HG03439 (cell line): ENCODE results near the gene CACNB2.

Source experiments
- ATAC-seq: cut with Tn5 transposase; IDR thresholded peaks from one replicate; pipeline ENCODE4 v1.9.1; 2021; ENCODE audit warnings: mild to moderate bottlenecking, moderate library complexity; ENCODE audit not compliant: unreplicated experiment

The CACNB2 gene

DNA sequence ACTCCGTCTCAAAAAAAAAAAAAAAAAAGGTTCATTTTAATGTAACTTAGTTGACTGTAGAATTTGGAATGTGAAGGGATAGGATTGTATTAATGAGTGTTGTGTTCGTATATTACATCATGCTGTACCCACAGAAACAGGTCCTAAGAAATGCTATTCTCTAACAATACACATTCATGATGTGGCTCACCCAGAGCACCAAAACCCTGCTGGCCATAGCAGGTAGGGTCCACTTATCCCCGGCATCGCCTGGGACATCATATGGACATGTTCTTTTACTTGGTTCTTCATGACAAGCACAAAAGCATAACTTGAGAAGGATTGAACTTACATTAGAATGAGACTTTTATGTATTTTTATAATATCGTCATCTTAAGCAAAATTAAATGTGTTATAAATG lies 241.5 kb downstream of the CACNB2 start:
- ATAC-seq: no peak

DNA sequence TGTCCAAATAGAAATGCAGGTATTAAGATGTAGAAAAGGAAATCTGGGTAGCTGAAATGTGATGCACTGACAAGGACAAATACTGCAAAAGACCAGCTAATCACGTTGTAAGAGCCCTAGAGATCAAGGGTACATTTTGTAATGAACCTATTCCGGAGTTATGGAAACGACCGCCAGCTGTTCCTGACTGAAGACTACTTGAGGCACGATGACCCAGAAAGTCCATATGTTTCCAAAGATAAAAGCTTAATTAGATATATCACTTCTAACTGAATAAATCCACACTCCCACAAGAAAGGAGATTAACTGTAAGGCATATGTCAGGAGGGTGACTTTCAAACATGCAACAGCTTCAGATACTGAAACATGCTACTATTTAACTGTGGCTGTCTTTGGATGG lies 257.7 kb downstream of the CACNB2 start:
- ATAC-seq: no peak

DNA sequence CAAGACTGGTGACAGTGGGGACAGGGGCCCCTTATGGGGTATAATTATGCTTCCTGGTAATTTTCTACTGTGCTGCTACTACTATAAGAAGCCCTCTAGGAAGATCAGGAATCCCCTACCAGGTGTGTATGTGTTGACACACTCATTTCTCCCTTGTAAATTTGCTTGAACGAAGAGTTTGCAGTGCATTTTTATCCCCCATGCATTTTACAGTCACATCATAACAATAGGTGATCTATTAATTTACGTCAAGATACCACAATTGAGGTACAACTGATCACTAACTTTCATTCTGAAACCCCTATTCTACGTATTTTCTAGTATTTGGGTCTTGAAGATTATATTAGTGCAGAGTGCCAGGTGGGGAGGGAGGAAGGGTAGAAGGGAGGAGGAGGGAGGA lies 258.9 kb downstream of the CACNB2 start:
- ATAC-seq: no peak

DNA sequence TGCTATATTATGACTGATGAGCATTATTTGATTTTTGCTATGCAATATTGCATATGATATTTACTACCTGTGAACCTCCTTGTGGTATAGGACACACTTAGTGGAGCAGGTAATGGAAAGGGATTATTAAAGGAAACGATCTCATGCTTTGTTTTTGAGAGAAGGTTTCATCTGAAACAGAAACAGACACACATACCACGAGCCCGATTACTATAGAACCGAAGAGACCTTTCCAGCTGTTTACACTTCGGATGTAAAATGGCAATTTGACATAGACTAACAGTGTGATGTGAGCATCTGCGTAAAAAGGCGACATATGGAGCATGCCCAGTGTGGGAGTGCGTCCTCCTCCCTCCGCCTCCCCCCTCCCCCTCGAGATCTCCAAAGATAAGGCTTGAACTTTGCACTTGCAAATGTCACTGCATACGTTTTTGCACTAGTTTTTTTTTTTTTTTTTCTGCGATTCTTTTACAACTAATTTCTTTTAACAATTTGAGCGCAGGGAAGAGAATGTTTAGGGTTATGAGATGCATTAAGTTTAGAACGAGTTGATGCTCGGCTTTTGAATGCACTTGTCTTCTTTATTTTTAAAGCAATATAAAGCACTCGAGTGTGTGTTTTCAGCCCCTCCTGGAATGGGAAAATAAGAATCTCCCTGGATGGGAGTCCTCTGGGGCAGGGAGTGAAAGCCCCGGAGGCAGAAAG lies 260.1 kb downstream of the CACNB2 start:
- no peak for ATAC-seq

DNA sequence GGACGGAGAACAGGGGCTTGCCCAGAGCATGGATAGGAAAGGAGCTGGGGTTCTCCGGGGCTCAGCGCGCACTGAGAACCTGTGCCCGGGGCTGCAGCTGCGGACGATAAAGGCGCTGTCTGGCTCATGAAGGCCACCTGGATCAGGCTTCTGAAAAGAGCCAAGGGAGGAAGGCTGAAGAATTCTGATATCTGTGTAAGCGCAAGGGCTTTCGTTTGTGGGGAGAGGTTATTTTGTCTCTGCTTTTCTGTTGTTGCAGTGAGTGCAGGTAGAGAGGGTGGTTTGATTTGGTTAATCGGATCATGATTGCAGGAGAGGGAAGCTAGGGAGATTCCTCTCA lies 260.7 kb downstream of the CACNB2 start:
- ATAC-seq: no peak

DNA sequence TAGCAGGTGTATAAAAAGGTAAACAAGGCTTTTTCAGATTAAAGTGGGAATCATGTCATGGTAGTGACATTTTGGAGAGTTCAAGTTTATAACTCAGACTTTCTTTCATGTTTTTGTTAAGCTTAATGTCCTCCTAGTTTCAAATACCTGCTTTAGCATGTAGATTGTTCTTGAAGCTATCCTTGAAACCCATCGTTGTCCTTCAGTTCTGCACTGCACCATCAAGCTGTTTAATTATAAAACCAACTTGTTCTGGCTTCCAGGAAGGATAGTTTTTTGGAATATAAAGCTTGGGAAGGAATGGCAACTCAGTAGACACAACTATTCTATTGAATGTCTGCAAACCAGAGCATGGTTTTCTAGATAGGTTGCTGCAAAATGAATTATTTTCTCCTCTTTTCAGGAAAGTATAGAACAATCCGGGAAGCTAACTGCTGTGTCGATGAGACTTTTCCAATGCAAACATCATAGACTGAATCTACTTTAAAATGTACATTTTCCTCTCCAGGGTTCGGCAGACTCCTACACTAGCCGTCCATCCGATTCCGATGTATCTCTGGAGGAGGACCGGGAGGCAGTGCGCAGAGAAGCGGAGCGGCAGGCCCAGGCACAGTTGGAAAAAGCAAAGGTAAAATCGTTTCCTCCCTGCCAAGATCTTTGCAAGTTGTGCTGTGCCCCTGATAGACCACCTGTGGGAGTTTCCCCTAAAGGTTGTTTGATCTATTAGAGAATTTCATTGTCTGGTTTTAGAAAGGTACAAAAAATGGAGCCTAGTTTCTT lies 261.4 kb downstream of the CACNB2 start:
- ATAC-seq: no peak

DNA sequence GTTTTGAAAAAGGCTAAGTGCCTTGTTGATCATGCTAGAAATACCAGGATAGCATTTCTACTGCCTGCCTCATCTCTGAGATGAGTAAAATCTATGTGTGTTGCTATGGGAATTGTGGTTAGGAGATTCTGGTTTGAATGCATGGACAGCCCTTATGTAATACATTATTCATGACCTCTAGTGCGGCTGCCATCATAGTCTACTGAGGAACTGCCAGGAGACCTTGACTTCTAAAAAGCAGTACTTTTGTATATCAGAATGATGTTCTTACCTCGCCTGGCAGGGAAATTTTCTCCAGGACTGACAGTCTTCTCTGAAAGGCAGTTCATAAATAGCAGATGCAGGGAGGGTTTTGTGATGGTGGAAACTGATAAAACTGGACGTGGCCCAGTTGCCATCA lies 262.6 kb downstream of the CACNB2 start:
- ATAC-seq: no peak

DNA sequence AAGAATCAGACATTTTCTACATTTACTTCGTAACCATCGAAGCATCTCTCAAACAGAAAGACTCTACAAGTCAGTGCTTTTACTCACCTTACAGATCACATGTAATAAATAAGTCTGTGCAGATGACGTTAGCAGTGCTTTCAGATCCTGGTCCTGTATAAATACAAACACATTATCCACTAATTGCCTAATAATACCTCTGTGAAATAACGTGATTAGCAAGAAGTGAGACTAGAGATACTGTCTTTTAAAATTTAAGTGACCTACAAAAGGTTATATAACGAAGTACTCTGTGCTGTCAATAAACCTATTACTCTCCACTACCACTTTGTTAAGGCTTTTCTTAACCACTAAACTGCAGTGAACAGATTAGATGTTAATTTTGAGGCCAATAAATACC lies 264.3 kb downstream of the CACNB2 start:
- ATAC-seq: no peak

DNA sequence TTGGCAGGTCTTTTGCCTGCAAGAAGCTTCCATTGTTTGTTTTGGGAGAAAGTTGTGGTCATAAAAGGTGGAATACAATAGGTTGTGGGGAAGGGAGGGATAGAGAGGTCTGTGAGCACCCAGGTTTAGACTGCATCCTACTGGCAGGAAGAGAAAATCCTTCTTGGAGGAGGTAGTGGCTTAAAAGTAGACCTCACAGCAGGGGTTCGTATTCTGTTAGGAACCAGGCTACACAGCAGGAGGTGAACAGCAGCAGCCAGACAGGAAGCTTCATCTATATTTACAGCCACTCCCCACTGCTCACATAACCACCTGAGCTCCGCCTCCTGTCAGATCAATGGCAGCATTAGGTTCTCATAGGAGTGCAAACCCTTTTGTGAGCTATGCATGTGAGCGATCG lies 265.9 kb downstream of the CACNB2 start:
- ATAC-seq: no peak

DNA sequence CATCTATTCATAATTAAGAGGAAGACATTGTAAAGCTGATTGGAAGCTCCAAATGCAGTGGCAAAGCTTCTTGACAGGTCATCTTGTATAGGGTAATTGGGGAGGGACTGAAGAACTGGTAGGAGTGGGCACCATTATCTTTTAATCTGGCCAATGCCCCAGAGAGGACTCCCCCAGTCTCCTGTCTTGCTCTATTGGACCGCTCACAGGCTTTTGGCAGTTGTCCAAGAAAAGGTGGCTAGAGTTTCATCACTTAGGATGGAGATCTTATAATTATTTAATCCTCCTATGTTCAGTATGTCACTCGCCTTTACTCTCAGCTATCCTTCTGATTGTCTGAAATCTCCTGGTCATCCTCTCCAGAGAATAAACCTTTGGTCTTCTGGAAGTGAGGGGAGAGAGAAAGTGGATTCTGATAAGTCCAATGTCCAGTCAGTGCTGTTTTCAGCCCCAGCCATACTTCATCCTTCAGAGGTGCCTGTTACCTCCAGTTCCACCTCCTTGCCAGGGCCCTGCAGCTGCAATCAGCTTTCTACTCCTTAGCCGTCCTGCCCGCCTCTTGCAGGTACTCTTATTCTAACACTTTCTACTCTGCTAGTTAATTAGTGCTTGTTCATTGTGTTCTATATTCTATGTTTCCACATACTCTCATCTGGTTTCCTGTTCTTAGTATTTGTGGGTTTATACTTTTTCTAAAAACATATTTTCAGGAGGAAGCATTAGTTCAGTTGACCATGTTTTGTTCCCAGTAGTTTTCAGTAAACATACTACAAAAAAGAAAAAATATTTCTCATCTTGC lies 269.6 kb downstream of the CACNB2 start:
- ATAC-seq: no peak

DNA sequence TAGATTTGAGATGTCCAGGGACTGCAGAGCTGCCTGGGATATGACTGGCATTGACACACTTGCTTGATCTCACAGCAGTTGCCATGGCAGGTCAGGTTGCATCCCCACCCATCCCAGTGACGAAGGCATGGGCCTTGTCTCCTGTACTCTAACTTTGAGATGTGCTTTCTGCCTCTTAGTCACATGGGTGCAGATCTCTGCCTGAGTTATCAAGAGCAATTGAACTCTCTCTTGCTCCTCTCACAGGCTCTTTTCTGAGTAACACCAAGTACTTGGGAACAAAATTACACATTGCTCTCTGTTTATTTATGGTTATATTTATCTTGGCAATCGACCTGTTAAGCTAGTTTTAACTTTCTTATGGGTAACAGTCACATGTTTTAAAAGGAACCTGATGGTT lies 273.8 kb downstream of the CACNB2 start:
- no peak for ATAC-seq

DNA sequence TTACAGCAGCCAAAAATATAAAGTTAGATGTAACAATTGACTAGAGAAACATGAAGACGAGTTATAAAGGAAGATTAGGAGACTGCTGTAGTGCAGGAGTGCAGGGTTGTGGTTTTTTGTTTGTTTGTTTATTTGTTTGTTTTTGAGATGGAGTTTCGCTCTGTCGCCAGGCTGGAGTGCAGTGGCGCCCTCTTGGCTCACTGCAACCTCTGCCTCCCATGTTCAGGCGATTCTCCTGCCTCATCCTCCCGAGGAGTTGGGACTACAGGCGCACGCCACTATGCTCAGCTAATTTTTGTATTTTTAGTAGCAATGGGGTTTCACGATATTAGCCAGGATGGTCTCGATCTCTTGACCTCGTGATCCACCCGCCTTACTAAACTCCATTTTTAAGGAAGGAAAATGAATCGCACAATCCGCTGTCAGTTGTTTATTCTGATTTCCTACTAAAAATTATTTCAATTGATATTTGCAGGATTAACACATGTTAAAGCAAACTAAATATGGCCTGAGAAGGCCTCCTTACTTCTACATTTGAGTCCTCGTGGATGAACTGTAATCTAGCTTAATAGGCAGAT lies 277.8 kb downstream of the CACNB2 start:
- no peak for ATAC-seq

DNA sequence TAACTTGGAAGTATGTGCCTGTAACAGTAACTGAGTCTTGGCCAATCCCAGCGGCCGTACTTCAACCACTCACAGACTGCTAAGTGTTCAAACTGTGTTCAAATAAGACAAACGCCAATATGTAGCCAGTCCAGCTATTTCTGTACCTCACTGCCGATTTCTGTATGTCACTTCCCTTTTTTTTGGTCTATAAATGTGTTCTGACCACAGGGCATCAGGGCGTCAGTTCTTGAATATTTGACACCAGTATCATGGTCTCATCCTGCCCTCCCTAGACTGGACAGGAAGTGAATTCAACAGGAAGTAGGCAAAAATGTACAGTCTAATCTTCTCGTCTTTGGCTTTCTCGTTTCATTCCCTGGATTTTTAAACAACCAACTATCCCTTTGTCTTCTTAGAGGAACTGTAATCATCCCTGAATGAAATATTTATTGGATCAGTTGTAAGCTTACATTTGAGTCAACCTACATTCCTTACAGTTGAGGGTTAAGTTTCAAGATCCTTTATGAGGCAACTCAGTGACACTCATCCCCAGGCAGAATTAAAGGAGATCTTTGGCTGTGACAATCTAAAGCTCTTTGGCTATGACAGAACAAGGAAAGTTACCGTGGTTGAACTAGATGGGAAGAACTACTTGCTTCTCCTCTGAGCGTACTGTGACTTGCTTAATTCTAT lies 278.5 kb downstream of the CACNB2 start:
- no peak for ATAC-seq

DNA sequence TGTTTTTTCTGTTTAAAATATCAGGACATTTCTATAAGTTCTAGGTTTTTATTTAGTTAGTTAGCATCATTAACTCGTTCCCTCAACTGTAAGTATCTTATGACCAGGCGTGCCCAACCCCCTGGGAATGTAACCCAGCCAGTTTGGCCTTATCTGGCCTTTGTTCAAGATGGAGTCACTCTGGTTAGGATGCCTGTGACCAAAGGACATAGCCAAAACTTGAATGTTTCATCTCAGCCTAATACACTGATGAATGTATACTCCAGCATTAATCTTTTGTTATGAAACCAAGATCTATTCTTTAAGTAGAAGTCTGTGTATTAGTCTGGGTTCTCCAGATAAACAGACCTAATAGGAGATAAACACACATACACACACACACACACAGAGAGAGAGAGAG lies 279.7 kb downstream of the CACNB2 start:
- ATAC-seq: no peak

DNA sequence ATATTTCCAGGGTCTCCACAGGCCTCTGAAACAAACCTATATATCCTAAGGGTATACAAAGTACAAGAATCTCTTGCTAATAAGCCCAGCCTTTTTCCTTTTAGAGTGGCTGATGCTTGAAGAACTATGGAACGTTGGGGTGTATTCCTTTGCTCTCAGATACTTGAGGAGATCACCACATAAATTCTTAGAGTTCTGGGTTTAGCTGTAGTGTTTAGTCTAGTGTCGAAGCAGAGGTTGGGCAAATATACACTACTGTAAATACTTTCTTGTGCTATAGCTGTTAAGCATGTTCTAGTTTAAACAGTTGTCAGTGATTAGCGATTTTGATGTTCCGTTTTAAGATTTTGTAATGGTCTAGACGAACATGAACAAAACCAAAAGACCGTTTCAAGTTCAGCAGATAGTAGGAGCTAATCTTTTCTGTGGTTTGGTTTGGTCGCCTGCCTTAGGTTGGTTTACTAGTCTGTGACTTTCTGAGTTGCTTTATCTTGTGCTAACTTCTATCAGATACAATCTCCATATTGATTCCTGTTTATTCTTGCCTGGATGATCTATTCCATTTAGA lies 281.6 kb downstream of the CACNB2 start:
- no peak for ATAC-seq

DNA sequence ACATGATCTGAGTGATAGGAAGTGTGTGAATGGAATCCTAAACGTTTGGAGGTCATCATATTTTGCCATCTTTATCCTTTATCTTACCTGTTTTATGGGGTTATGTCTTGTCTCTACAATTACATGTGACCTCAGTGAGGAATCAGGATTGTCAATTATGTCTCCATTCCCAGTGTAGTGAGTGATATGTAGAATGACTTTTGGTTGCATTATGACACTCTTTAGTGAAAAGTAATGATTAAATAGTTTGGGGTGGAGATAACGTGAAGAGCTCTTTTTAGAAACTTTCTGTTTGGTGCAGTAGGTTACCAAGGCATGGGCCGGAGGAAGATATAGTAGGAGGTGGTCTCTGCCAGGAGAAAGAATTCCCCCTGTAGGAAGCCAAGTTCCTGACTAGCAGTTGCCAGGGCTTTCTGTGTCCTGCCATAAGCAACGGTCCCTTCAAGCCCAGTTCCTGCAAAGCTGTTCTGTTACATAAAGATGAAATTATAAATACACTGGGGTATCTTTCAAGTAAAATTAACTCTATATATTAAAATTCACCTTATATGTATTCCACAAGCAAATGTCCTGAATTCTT lies 282.9 kb downstream of the CACNB2 start:
- no peak for ATAC-seq

DNA sequence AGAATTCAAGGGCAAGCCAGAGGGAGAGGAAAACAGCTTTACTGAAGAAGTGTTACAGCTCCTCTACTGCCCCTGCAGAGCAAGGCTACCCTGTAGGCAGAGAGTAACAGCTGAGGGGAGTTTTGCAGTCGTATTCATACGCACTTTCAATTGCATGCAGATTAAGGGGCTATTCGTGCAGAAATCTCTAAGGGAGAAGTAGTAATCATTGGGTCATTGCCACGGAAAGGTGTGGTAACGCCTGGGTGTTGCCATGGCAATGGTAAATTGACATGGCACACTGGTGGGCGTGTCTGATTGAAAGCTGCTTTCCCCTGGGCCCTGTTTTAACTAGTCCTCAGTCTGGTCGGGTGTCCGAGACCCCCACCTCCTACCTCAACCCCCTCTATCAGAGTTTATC lies 284.0 kb downstream of the CACNB2 start:
- no peak for ATAC-seq

DNA sequence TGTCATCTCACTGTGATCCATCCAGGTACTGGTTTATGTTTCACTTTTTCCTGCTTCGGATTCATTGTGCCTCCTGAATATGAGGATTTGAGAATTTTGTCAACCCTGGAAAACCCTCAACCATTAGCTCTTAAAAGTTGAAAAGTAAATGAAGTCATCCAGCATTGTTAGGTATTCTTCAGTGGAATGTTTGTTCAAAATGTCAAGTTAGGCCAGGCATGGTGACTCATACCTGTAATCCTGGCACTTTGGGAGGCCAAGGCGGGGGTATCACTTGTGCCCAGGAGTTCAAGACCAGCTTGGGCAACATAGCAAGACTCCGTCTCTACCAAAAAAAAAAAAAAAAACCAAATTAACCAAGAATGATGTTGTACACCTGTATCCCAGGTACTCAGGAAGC lies 289.1 kb downstream of the CACNB2 start:
- ATAC-seq: no peak

DNA sequence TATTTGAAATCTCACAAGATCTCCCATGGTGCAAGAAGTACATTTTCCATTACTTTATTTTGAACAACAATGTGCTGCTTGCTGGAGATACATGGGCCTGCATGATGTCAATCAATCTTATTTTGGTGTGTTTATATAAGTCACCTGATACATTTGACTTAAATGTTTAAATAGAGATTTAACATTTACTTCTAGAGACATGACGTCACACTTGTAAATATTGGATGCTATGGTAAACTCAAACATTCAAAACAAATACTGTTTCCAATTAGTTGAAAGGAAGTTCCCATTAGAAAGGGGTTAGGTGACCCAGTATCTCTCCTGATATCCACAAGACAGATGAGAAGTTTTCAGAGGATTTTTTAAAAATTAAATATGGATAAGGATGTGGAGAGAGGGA lies 296.7 kb downstream of the CACNB2 start:
- no peak for ATAC-seq

DNA sequence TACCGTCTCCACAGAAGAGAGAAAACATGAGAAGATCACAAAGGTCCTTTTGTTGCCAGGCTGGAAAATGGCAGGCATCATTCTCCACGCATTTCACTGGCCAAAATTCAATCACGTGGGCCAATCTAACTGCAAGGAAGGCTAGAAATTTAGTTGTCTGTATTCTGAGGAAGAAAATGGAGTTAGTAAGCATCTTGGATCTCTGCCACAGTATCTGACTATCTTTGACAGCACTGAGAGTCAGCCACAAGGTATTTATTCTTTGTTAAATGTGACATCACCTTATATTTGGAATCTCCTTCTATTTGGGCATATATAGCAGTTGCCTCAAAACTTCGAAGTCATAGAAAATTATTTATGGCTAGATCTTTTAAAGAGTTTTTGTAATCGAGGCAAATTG lies 297.3 kb downstream of the CACNB2 start:
- ATAC-seq: no peak
